ENCODE data around the gene PHAF1.

Gene PHAF1

GRCh38 chr16:67109407-67110135 is at the start of gene PHAF1:
TSS of gene PHAF1 (plus strand) at chr16:67109941. CDS start at chr16:67110176, 235 bp downstream.
- peak; percentile 39 for DNase-seq (ENCODE audit: low read depth)

DNA sequence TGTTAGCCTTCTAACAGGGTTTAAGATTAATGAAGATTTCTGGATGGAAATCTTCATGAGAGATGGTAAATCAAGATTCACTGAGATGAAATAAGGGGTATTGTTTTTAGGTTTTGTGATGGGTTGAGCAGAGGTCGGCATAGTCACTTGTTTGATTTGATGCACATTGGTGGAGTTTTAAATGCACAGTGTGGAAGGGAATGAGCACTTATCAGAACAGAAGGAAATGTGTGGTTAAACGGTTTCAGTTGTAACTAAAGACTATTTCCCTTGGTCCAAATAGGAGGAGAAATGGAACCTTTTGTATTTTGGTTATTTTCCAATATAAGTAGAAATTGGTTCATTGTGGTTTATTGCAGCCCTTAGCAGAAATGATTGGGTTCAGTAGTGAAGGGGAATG is 46.7 kb upstream of the PHAF1 start:
- DNase-seq (ENCODE audit: low read depth): no peak

DNA sequence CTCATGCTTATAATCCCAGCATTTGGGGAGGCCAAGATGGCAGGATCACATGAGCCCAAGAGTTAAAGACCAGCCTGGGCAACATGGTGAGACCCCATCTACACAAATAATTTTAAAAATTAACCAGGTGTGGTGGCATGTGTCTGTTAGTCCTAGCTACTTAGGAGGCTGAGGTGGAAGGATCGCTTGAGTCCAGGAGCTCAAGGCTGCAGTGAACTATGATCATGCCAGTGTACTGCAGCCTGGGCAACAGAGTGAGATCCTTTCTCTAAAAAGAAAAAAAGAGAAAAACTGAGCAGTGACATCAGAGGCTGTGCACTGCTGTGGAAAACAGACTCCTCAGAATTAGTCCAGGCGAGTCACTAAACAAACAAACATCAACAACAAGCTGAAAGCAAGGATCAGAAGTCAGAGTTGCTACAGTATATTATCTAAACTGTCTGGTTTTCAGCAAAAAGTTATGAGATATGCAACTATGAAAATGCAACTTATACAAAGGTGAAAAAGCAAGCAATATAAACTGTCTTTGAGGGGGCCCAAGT is 41.5 kb upstream of the PHAF1 start:
- no peak for DNase-seq (ENCODE audit: low read depth)

- DNase-seq (ENCODE audit: low read depth): no peak
Observed at GRCh38 chr16:67071476-67072048, 38.2 kb upstream of the PHAF1 start.

- DNase-seq (ENCODE audit: low read depth): no peak
Observed at GRCh38 chr16:67075331-67075730, 34.4 kb upstream of the PHAF1 start.

- no peak for DNase-seq (ENCODE audit: low read depth)
Observed at GRCh38 chr16:67077871-67078270, 31.9 kb upstream of the PHAF1 start.

GRCh38 chr16:67082100-67082499 is 27.6 kb upstream of the PHAF1 start:
- no peak for DNase-seq (ENCODE audit: low read depth)

- no peak for DNase-seq (ENCODE audit: low read depth)
Observed at GRCh38 chr16:67082891-67083290, 26.9 kb upstream of the PHAF1 start.

DNA sequence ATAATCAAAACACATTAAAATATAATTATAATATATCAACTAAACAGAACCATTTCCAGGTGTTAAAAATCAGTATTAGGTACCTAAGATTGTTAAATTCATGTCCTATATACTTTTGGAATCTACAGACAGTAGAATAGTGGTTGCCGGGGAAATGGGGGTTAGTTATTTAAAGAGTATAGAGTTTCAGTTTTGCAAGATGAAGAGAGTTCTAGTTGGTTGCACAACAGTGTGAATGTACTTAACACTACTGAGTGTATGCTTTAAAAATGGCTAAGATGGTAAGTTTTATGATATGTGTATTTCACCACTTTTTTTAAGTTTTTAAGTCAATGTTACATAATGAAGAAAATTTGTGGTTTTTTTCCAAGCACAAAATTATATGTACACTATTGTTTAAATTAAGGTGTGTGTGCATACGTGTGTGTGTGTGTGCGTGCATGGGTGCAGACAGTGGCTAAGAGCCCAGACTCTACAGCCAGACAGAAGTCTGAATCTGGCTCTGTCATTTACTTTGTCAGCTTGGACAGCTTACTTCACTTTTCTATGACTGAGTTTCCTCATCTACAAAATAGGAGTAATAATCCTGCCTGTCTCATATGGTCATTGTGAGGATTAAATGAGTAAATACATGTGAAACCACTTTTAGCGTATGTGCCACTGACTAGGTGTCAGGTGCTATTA is 25.3 kb upstream of the PHAF1 start:
- no peak for DNase-seq (ENCODE audit: low read depth)

- DNase-seq (ENCODE audit: low read depth): no peak
Observed at GRCh38 chr16:67086822-67087221, 22.9 kb upstream of the PHAF1 start.

- no peak for DNase-seq (ENCODE audit: low read depth)
Observed at GRCh38 chr16:67087291-67087690, 22.4 kb upstream of the PHAF1 start.

- DNase-seq (ENCODE audit: low read depth): no peak
Observed at GRCh38 chr16:67087803-67088202, 21.9 kb upstream of the PHAF1 start.

- no peak for DNase-seq (ENCODE audit: low read depth)
Observed at GRCh38 chr16:67088551-67088950, 21.2 kb upstream of the PHAF1 start.

DNA sequence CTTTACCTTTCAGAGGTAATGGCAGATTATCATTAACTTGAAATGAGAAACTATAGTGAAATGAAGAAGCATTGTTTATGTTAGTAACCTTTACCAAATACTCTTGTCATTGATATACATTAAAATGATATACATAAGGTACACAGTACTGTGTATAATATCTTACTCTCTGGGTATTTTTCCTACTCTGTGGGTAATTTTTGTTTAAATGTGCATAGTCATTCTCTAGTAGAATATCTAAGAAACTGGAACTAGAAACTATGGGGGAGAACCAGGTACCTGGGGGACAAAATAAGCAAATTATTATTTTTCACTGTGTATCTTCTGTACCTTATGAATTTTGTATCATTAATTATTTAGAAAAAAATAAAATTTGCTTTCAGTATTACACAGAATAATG is 20.6 kb upstream of the PHAF1 start:
- DNase-seq (ENCODE audit: low read depth): no peak

DNA sequence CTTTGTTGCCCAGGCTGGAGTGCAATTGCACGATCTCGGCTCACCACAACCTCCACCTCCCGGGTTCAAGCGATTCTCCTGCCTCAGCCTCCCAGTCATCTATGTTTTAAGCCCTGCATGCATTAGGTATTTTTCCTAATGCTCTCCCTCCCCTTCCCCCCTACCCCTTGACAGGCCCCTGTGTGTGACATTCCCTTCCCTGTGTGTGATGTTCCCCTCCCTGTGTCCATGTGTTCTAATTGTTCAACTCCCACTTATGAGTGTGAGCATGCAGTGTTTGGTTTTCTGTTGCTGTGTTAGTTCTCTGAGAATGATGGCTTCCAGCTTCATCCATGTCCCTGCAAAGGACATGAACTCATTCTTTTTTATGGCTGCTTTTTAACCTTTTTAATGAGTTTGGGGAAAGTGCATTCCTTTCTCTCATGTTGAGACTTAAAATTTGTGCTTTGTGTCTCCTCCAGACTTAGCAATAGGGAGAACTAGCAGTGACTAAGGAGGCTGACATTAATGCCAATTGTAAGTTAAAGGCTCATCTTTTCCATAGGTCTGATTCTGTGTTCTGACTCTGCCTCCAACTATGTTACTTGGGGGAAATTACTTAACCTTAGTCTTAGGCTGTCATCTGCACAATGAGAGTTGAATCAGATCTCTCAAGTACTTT is 17.7 kb upstream of the PHAF1 start:
- DNase-seq (ENCODE audit: low read depth): peak; percentile 91

DNA sequence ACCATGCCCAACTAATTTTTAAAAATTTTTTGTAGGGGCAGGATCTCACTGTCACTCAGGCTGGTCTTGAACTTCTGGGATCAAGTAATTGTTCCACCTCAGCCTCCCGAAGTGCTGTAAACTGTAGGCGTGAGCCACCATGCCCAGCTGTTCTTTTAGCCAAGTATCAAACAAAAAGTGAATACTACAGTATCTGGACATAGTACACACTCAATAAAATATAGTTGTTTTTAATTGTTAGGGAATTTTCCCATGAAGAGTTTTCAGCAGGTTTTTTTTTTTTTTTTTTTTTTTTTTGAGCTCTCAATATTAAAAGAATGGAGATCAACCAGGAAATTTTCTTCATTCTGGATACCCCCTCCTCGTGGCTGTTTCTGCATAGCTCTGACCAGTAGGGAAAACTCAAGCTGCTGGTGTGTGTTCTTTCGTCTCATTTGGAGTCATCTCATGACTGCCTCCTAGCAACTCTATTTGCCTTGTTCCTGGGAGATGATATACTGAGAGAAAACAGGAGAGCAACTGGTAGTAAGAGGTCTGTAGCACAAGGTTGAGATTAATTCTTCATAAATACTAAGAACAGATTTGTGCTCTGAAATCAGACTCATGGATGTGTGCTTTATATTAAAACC is 16.5 kb upstream of the PHAF1 start:
- no peak for DNase-seq (ENCODE audit: low read depth)

GRCh38 chr16:67098599-67098998 is 11.1 kb upstream of the PHAF1 start:
- no peak for DNase-seq (ENCODE audit: low read depth)

- no peak for DNase-seq (ENCODE audit: low read depth)
Observed at GRCh38 chr16:67100569-67101310, 9.0 kb upstream of the PHAF1 start.

- DNase-seq (ENCODE audit: low read depth): peak; percentile 70
Observed at GRCh38 chr16:67101311-67102082, 8.2 kb upstream of the PHAF1 start.

- DNase-seq (ENCODE audit: low read depth): no peak
Observed at GRCh38 chr16:67104061-67104460, 5.7 kb upstream of the PHAF1 start.

GRCh38 chr16:67104845-67105244 is 4.9 kb upstream of the PHAF1 start:
- DNase-seq (ENCODE audit: low read depth): no peak

Data from GM04503 (cell line).